Left renal pelvis (tissue), 4 donors: ENCODE measurements around the gene TEX50. TPM values are rescaled to one million over a fixed set of nuclear protein-coding genes. Genes with fewer than 3 reads are reported as not detected.
"Not testable (repeated sequence)": the region's sequence is repeated elsewhere in the genome, so short reads cannot be mapped to it uniquely, and the experiment has no call there.

Experiments
- DNase-seq, 4 donors: peaks; one replicate each; pipeline ENCODE4 v3.0.0-alpha.2; 2013; ENCODE audit warnings: low read depth in 4 of 4, low spot score in 3 of 4
- polyA plus RNA-seq, 4 donors: library from polyadenylated mRNA; unstranded; fragments of 120-200 nt; gene quantifications; one replicate each; pipeline ENCODE4 v1.2.1, GENCODE V29; 2013; ENCODE audit not compliant: insufficient read length in 4 of 4

The TEX50 gene
- polyA plus RNA-seq, 4 donors = not detected

DNA sequence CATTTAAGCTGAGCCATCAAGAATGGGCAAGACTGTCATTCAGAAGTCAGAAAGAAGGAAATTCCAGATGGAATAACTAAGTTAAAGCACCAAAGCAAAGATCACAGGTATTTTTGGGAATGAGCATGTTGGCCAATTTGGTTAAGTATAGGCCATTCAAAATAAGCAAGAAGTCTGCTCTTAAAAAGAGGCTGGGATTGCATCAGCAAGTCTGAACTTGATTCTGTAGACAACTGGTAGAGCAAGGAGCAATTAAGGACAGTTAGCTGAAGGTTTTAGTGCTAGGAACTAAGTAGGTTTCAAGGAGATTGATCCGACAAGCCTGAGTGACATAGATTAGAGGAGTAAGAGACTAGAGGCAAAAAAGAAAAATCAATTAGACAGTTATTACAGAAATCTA lies 26.1 kb downstream of the TEX50 start:
- no peak for DNase-seq

DNA sequence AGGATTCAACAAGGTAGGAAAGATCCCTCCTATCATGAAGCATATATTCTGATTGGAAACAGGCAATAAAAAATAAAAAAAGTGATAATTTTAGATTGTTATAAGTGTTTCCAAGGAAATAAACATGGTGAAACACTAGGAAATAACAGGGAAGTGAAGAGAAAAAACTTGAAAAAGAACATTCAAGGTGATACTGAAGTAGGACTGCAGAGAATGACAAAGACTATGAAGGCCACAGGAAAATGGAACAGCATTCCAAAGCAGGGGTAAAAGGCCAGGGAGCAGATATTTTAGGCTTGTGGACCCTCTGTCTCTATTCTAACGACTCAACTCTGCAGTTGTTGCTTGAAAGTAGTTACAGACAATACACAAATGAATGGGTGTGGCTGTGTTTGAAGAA lies 26.6 kb downstream of the TEX50 start:
- DNase-seq = no peak

DNA sequence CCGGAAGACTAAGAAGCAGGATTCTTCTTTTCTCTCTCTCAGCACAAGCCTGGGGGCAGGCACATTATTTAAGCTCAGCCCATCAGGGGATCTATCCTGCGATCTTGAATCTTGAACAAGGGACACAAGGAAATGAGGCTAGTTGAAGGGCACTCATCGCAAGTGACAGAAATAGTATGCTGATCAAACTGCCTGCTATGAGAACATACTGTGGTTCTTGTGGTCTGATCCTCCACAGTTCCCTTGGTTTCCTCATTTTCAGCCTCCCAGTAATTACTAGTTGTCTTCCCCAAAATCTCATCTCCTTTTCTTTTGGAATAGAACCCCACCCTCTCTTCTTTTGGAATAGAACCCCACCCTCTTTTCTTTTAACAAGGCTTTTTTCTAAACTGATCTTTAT lies 28.0 kb downstream of the TEX50 start:
- DNase-seq = no peak

DNA sequence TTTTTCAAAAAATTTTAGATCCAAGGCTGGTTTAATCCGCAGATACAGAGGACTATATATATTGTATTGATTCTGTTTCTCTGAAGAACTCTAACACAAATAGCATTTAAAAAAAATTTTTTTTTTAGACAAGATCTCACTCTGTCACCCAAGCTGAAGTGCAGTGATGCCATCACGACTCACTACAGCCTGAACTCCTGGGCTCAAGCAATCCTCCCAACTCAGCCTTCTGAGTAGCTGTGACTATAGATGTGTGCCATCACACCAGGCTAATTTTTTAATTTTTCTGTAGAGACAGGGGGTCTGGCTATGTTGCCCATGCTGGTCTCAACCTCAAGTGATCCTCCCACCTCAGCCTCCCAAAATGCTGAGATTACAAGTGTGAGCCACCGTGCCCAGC lies 31.5 kb downstream of the TEX50 start:
- DNase-seq = no peak

GRCh38 chr1:173669491-173669941 lies 34.4 kb downstream of the TEX50 start, which contains the start of gene ANKRD45:
ANKRD45 (minus strand) TSS chr1:173669851; CDS start chr1:173659418, 10,433 bp downstream.
- peak; percentile 52 to 68 (median 56) for DNase-seq

- DNase-seq = not testable (repeated sequence)
Measured at GRCh38 chr1:173674496-173674895, 39.4 kb downstream of the TEX50 start.

- DNase-seq = not testable (repeated sequence)
Measured at GRCh38 chr1:173680152-173680551, 45.0 kb downstream of the TEX50 start.

GRCh38 chr1:173682184-173682583 lies 47.0 kb downstream of the TEX50 start:
- no peak for DNase-seq

GRCh38 chr1:173683838-173684237 lies 48.7 kb downstream of the TEX50 start:
- DNase-seq = not testable (repeated sequence)

DNA sequence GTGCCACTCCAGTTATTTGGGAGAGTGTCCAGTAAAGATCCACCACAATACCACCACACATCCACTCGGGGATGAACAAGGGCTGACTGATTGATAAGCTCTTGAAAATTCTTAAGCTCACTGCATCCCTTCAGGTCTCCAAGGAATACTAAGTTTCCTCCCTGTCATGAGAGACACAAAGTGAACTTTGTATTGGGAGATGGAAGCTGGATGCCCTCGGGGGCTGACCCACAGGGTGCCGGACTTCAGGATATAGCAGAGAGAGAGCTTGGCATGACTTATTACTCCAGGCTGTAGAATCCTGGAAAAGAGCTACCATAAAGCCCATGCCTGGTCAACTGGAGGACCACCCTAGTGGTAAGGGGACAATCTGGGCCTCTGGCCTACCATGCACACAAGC lies 50.0 kb downstream of the TEX50 start:
- DNase-seq = not testable (repeated sequence)

Other genes with a start within 250 kb of the TEX50 start
- gene PRDX6, start 158.0 kb upstream of the TEX50 start, polyA plus RNA-seq = 100 to 1,000 TPM; 189 to 372 (median 330) TPM
- gene SLC9C2, start 32.3 kb upstream of the TEX50 start, polyA plus RNA-seq = under 1 TPM in 3 of 4 donors, not detected in 1; 0.03 to 0.15 (median 0.09) TPM
- gene ANKRD45, start 34.5 kb downstream of the TEX50 start, polyA plus RNA-seq = 1 to 10 TPM; 1.4 to 7.6 (median 4.7) TPM
- gene KLHL20, start 79.6 kb downstream of the TEX50 start, polyA plus RNA-seq = 10 to 100 TPM; 22.0 to 32.7 (median 23.7) TPM
- 10 to 100 TPM; 15.1 to 28.7 (median 27.4) TPM for gene DARS2, start 189.3 kb downstream of the TEX50 start, polyA plus RNA-seq
- gene CENPL, start 189.5 kb downstream of the TEX50 start, polyA plus RNA-seq = 10 to 100 TPM; 10.7 to 14.3 (median 12.1) TPM
- gene GAS5, start 232.7 kb downstream of the TEX50 start, polyA plus RNA-seq = 100 to 1,000 TPM; 575 to 748 (median 635) TPM
- gene ZBTB37, start 233.0 kb downstream of the TEX50 start, polyA plus RNA-seq = 10 to 100 TPM in 1 of 4 donors, 1 to 10 TPM in 3; 7.5 to 10.5 (median 8.7) TPM